HCT116 (cell line): Measurements from ENCODE around the gene PAXIP1. TPM values are rescaled to one million over a fixed set of nuclear protein-coding genes. Genes with fewer than 3 reads are reported as not detected.
A peak's percentile ranks its signal among the peaks of the same experiment; 100 is the strongest.

Source experiments
- ATAC-seq: fragments of 200-7000 bp; cut with Tn5 transposase; 2 replicates; pipeline ENCODE4 v1.9.1; 2020; ENCODE audit warnings: mild to moderate bottlenecking, moderate library complexity
- BruUV-seq: library from RNA; stranded (reverse); fragments of 400-500 nt; replicated peaks from 2 replicates; lab custom pipeline; 2021; lab: Mats Ljungman, UMichigan
- CTCF ChIA-PET: fragments of 300-600 bp; sonication (Branson Sonifier 250); formaldehyde crosslinking; loops from one replicate; lab custom pipeline; 2021; ENCODE audit warnings: antibody characterized with exemption; lab: Charles Lee
- POLR2A ChIA-PET: fragments of 300-600, 350-600 bp; sonication (Branson Sonifier 250); formaldehyde crosslinking; loops from one replicate; lab custom pipeline; 2021; ENCODE audit warnings: antibody characterized with exemption; lab: Charles Lee
- RAD21 ChIA-PET, 2 experiments: fragments of 300-600 bp; sonication (Branson Sonifier 250); formaldehyde crosslinking; loops; one replicate each; lab custom pipeline; 2023; ENCODE audit warnings: low total read pairs in 2 of 2; ENCODE audit not compliant: uncharacterized antibody in 2 of 2, unreplicated experiment in 2 of 2, low non-redundant PET in 1 of 2; lab: Charles Lee
- DNase-seq: peaks from one replicate; pipeline ENCODE4 v3.0.0-alpha.2; 2010; ENCODE audit warnings: low read depth, low spot score
- H2AFZ ChIP-seq: fragments of 200-600 bp; shearing (Covaris generic), sonication (generic); 2 replicates; pipeline ENCODE4 v1.6.1; 2017; ENCODE audit warnings: low read depth, mixed run types, mixed read lengths, antibody characterized with exemption, low read length; ENCODE audit not compliant: poor library complexity, severe bottlenecking
- H3K27ac ChIP-seq: 2 replicates; pipeline ENCODE4 v1.5.1; 2012; ENCODE audit warnings: low read depth, low read length
- H3K27me3 ChIP-seq: fragments of 200-600 bp; sonication (generic); 2 replicates; pipeline ENCODE4 v1.6.1; 2016; ENCODE audit warnings: mixed run types, low read length, mixed read lengths; ENCODE audit not compliant: insufficient read depth
- H3K36me3 ChIP-seq, 2 experiments: fragments of 200-500 bp in 1 of 2; fragments of 200-600 bp in 1 of 2; sonication (Bioruptor generic) in 1 of 2; sonication (generic) in 1 of 2; 2 replicates each; pipeline versions ENCODE4 v1.5.1 to v1.6.1; 2014 to 2016; ENCODE audit warnings: low read length in 2 of 2, inconsistent platforms in 1 of 2, mixed read lengths in 1 of 2, mixed run types in 1 of 2; ENCODE audit not compliant: insufficient read depth in 2 of 2, control insufficient read depth in 1 of 2
- H3K4me1 ChIP-seq, 2 experiments: fragments of 200-600 bp in 1 of 2; sonication (generic) in 1 of 2; 2 replicates each; pipeline versions ENCODE4 v1.5.1 to v1.6.1; 2012 to 2017; ENCODE audit warnings: low read length in 2 of 2, inconsistent platforms in 1 of 2, mild to moderate bottlenecking in 1 of 2, mixed read lengths in 1 of 2, mixed run types in 1 of 2, moderate library complexity in 1 of 2; ENCODE audit not compliant: insufficient read depth in 2 of 2, control insufficient read depth in 1 of 2
- H3K4me2 ChIP-seq: fragments of 200-600 bp; sonication (generic); 2 replicates; pipeline ENCODE4 v1.6.1; 2017; ENCODE audit warnings: mixed run types, low read length, mixed read lengths
- H3K4me3 ChIP-seq, 2 experiments: fragments of 200-600 bp in 1 of 2; sonication (generic) in 1 of 2; replicated peaks in 1 of 2; 2 replicates each; pipeline ENCODE4 v1.5.1; 2011 to 2016; ENCODE audit warnings: low read length in 2 of 2, control low read depth in 1 of 2, low read depth in 1 of 2, mild to moderate bottlenecking in 1 of 2, mixed read lengths in 1 of 2, mixed run types in 1 of 2
- H3K79me2 ChIP-seq: fragments of 200-600 bp; sonication (generic); 2 replicates; pipeline ENCODE4 v1.6.1; 2017; ENCODE audit warnings: mild to moderate bottlenecking, mixed run types, low read length, moderate library complexity, mixed read lengths; ENCODE audit not compliant: insufficient read depth
- H3K9ac ChIP-seq: fragments of 200-600 bp; sonication (generic); 2 replicates; pipeline ENCODE4 v1.6.1; 2016; ENCODE audit warnings: low read length, mixed read lengths
- H3K9me2 ChIP-seq: fragments of 200-600 bp; sonication (generic), shearing (Covaris generic); 2 replicates; pipeline ENCODE4 v1.6.1; 2017; ENCODE audit warnings: mixed run types, mild to moderate bottlenecking, moderate library complexity; ENCODE audit not compliant: insufficient read depth
- H3K9me3 ChIP-seq, 2 experiments: fragments of 200-500 bp in 1 of 2; fragments of 200-600 bp in 1 of 2; sonication (Bioruptor generic) in 1 of 2; sonication (generic) in 1 of 2; 2 replicates each; pipeline ENCODE4 v1.6.1; 2014 to 2017; ENCODE audit warnings: low read length in 2 of 2, mixed read lengths in 2 of 2, inconsistent platforms in 1 of 2, low read depth in 1 of 2, mild to moderate bottlenecking in 1 of 2, mixed run types in 1 of 2, moderate library complexity in 1 of 2; ENCODE audit not compliant: control insufficient read depth in 1 of 2, insufficient read depth in 1 of 2
- H4K20me1 ChIP-seq: fragments of 200-600 bp; sonication (generic), shearing (Covaris generic); 2 replicates; pipeline ENCODE4 v1.6.1; 2017; ENCODE audit warnings: mixed run types, mild to moderate bottlenecking, moderate library complexity; ENCODE audit not compliant: insufficient read depth
- CBX3 ChIP-seq: IDR thresholded peaks from 2 replicates; pipeline ENCODE4 v1.6.1; 2012; ENCODE audit warnings: low read depth
- CTCF ChIP-seq, 3 experiments: fragments of 200-600 bp in 1 of 3; sonication (generic) in 1 of 3; IDR thresholded peaks in 2 of 3; conservative IDR thresholded peaks in 1 of 3; 2 replicates each; pipeline ENCODE4 v1.5.1; 2012 to 2017; ENCODE audit warnings: low read depth in 2 of 3, low read length in 2 of 3, antibody characterized with exemption in 1 of 3, borderline replicate concordance in 1 of 3, control low read depth in 1 of 3, mild to moderate bottlenecking in 1 of 3, mixed read lengths in 1 of 3, mixed run types in 1 of 3, moderate library complexity in 1 of 3; ENCODE audit not compliant: insufficient read depth in 1 of 3
- EGR1 ChIP-seq: IDR thresholded peaks from 2 replicates; pipeline ENCODE4 v1.6.1; 2012; ENCODE audit warnings: low read depth
- EZH2 ChIP-seq: fragments of 200-600 bp; sonication (generic); IDR thresholded peaks from 2 replicates; pipeline ENCODE4 v1.6.1; 2017; ENCODE audit warnings: antibody characterized with exemption, mixed run types
- EZH2phosphoT487 ChIP-seq: fragments of 200-600 bp; IDR thresholded peaks from 2 replicates; pipeline ENCODE4 v1.6.1; 2018; ENCODE audit warnings: antibody characterized with exemption, borderline replicate concordance
- FOSL1 ChIP-seq: IDR thresholded peaks from 2 replicates; pipeline ENCODE4 v1.6.1; 2012; ENCODE audit warnings: low read depth
- RAD21 ChIP-seq: IDR thresholded peaks from 2 replicates; pipeline ENCODE4 v1.6.1; 2012; ENCODE audit warnings: low read depth, mild to moderate bottlenecking
- REST ChIP-seq: IDR thresholded peaks from 2 replicates; pipeline ENCODE4 v1.6.1; 2012; ENCODE audit warnings: low read depth
- SP1 ChIP-seq: IDR thresholded peaks from 2 replicates; pipeline ENCODE4 v1.6.1; 2012; ENCODE audit warnings: low read depth
- ZNF274 ChIP-seq: fragments of 200-500 bp; sonication (Bioruptor generic); IDR thresholded peaks from 2 replicates; pipeline ENCODE4 v1.6.1; 2014; ENCODE audit warnings: mild to moderate bottlenecking, low read depth, low read length, inconsistent platforms
- intact Hi-C: fragments of 100-400 bp; cut with micrococcal nuclease; formaldehyde crosslinking; loops from 2 replicates; pipeline ENCODE4 v1.10.0; 2022
- total RNA-seq: library from RNA; stranded (reverse); gene quantifications from one replicate; pipeline ENCODE4 v1.2.1, GENCODE V29; 2021; ENCODE audit not compliant: unreplicated experiment

The PAXIP1 gene
- total RNA-seq, 1 experiment from 2014 or later: 20.4 TPM

DNA sequence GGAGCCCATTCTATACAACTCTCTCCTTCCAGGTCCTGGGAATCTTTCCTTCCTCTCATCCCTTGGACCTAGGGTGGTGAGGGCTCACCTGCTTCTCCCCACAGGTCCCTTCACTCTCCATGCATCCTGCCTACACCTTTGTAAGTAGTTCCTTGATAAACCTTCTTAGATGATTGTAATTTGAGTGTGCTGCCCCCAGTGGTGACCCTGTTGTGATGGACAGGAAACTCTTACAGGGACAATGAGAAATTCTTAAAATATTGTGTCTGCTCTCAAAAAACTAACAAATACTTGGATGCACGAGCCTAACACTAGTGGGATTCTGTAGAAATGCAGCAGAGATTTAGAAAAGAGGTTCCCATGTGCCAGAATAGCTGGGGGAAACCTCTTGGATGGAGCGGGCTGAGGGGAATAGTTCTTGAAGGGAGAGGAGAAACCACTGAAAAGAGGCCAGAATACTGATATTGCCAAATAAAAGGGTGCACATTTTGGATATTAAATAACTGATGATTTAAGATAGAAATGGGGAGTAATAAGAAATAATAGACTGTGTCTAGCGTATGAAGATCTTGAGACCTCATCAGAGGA, 6.7 kb upstream of the PAXIP1 start:
- ChIA-PET CTCF (interaction anchor here (1.5 to 2.2 kb wide), 2 partner anchors 15 to 335 kb away, joined by 4 to 5 read pairs; no protein-coding TSS in a partner anchor), POLR2A (no interaction called here), RAD21 (no interaction called here)
- Histone ChIP-seq H3K79me2 (peaks cover 4% of the 10 kb centered on the region), H3K27ac (no peak overlapping the region), H3K4me3 (no peak overlapping the region), H3K36me3 (no peaks in the 10 kb centered on the region), H3K9me3 (no peaks in the 10 kb centered on the region), H3K9me2 (no peaks in the 10 kb centered on the region), H3K4me1 (peaks cover 3 to 8% of the 10 kb centered on the region in 2 experiments; a peak in 2 of 4 replicates), H3K4me2 (no peak overlapping the region), H3K9ac (no peak overlapping the region), H4K20me1 (no peaks in the 10 kb centered on the region; the same call in 1 of the 2 replicates), H3K27me3 (no peaks in the 10 kb centered on the region), H2AFZ (no peak overlapping the region)
- TF ChIP-seq EGR1 (no peak), CTCF (IDR thresholded peaks at IDR 0.05 in 2 of 3, conservative IDR thresholded peaks at IDR 0.05 in 1 of 3; ENCODE audit: borderline replicate concordance in 1 of 3, insufficient read depth in 1 of 3, low read depth in 2 of 3, low read length in 2 of 3) (peak; percentile 32 to 77 (median 70); a peak in 5 of 6 replicates), CBX3 (0 out of 2 replicates have a peak, but pooled peaks have one; percentile 24)
- intact Hi-C loops: loop anchor here (2.0 to 10.0 kb wide), 2 partner anchors 81 to 335 kb away; no protein-coding TSS in a partner anchor
- no TSS peak for BruUV-seq
- ATAC-seq (peak; percentile 77), DNase-seq (peak; percentile 27)

DNA sequence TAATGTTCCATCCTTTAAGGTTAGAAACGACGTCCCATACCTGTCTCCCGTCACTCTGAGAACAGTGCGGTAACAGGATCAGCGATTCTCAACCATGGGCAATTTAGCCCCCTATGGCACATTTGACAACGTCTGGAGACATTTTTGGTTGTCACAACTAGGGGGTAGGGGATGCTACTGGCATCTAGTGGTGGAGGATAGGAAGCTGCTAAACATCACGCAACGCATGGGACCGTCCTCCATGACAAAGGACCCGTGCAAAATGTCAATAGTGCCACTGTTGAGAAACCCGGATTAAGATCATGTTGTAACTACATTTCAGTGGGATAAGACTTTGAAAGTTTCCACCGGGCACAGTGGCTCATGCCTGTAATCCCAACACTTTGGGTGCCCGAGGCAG, 5.0 kb upstream of the PAXIP1 start:
- ATAC-seq (peak; percentile 44), DNase-seq (peak; percentile 32)
- Histone ChIP-seq H3K9me3 (no peaks in the 10 kb centered on the region), H3K9me2 (no peaks in the 10 kb centered on the region), H4K20me1 (no peaks in the 10 kb centered on the region), H3K27ac (no peak overlapping the region), H3K79me2 (peaks cover 17% of the 10 kb centered on the region), H3K36me3 (no peaks in the 10 kb centered on the region), H3K9ac (no peak overlapping the region), H3K27me3 (no peaks in the 10 kb centered on the region), H3K4me1 (peaks cover 6 to 8% of the 10 kb centered on the region in 2 experiments; a peak in 2 of 4 replicates), H3K4me2 (no peak overlapping the region), H2AFZ (no peak overlapping the region), H3K4me3 (no peak overlapping the region)
- CTCF ChIA-PET: interaction anchor here (1.0 to 1.5 kb wide), 3 partner anchors 11 to 81 kb away, joined by 3 to 5 read pairs (median 4); no protein-coding TSS in a partner anchor
- POLR2A ChIA-PET: no interaction called here
- BruUV-seq: no TSS peak
- intact Hi-C loops: loop anchor here (2.0 to 10.0 kb wide), 2 partner anchors 79 to 337 kb away; no protein-coding TSS in a partner anchor
- RAD21 ChIA-PET: no interaction called here
- TF ChIP-seq RAD21 (peak; percentile 51), REST (no peak), FOSL1 (no peak), EZH2 (no peak), EZH2phosphoT487 (no peak), ZNF274 (no peak), CTCF (IDR thresholded peaks at IDR 0.05 in 2 of 3, conservative IDR thresholded peaks at IDR 0.05 in 1 of 3; ENCODE audit: borderline replicate concordance in 1 of 3, insufficient read depth in 1 of 3, low read depth in 2 of 3, low read length in 2 of 3) (peak; percentile 33 to 76 (median 71); a peak in 5 of 6 replicates), SP1 (no peak)
